ENCODE data around the gene TENM4.

DNA sequence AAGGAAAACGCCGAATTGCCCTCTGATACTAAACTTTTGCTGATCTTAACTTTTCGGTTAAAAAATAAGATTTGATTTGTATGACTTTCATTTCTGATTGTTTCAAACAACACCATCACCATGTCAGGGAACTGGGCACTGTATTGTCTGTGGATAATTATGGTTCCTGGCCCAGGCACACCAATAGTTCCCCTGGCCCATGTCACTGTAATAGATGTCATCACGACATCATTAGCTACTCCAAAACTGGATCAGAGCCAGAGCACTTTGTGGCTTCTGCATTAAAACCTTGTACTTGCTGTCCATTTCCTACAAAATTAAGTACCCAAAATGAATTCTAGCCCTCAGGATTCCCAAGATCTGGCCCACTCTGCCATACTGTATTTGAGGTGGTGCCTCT lies 746.7 kb downstream of the TENM4 start:
- TF ChIP-seq EP300 (IDR thresholded peaks at IDR 0.05; ENCODE audit: borderline replicate concordance in 1 of 2, low read depth in 1 of 2, low read length in 1 of 2) (no peak), YY1 (IDR thresholded peaks at IDR 0.05; ENCODE audit: low read depth) (no peak), FOXM1 (IDR thresholded peaks at IDR 0.05; ENCODE audit: low read depth) (no peak), TEAD4 (IDR thresholded peaks at IDR 0.05; ENCODE audit: borderline replicate concordance, insufficient read depth) (no peak), CTCF (IDR thresholded peaks at IDR 0.05) (no peak), TAF1 (IDR thresholded peaks at IDR 0.05; ENCODE audit: borderline replicate concordance, low read depth, low read length) (no peak), FOXJ3 (CRISPR knock-in tag; IDR thresholded peaks at IDR 0.05) (no peak), CHD2 (IDR thresholded peaks at IDR 0.05; ENCODE audit: low read length, partially characterized antibody) (no peak), SIN3A (IDR thresholded peaks at IDR 0.05; ENCODE audit: borderline replicate concordance, low read depth, low read length) (no peak), POLR2AphosphoS5 (IDR thresholded peaks at IDR 0.05; ENCODE audit: low read depth, low read length) (no peak), NFIC (IDR thresholded peaks at IDR 0.05; ENCODE audit: borderline replicate concordance) (no peak)

Measured in SK-N-SH (cell line).